ENCODE measurements around the gene PJVK.

The PJVK gene

DNA sequence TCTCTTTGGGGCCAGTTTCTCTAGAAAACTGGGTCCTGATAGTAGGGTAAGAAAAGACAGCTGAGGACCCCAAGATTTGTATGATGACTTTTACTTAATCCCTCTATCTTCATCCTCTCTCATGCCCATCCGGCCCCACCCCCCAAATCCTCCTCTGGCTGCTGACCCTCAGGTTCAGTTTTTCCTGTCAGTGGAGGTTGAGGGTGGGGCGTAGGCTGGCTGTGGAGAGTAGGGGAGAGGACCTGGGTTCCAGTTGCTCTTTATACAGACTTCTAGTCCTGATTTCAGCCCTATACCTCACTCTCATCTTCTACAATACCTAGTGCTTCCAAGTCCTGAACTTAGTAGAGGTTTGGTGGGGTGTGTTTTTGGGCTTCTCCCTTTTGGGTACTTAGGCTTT is 57.5 kb downstream of the PJVK start:
- DNase-seq (ENCODE audit: low read depth): no peak
- TF ChIP-seq, protein P1, sequence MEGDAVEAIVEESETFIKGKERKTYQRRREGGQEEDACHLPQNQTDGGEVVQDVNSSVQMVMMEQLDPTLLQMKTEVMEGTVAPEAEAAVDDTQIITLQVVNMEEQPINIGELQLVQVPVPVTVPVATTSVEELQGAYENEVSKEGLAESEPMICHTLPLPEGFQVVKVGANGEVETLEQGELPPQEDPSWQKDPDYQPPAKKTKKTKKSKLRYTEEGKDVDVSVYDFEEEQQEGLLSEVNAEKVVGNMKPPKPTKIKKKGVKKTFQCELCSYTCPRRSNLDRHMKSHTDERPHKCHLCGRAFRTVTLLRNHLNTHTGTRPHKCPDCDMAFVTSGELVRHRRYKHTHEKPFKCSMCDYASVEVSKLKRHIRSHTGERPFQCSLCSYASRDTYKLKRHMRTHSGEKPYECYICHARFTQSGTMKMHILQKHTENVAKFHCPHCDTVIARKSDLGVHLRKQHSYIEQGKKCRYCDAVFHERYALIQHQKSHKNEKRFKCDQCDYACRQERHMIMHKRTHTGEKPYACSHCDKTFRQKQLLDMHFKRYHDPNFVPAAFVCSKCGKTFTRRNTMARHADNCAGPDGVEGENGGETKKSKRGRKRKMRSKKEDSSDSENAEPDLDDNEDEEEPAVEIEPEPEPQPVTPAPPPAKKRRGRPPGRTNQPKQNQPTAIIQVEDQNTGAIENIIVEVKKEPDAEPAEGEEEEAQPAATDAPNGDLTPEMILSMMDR (conservative IDR thresholded peaks at IDR 0.05; ENCODE audit: low read depth, low read length): no peak
- H3K4me3 ChIP-seq (ENCODE audit: low read length): no peak overlapping the region

DNA sequence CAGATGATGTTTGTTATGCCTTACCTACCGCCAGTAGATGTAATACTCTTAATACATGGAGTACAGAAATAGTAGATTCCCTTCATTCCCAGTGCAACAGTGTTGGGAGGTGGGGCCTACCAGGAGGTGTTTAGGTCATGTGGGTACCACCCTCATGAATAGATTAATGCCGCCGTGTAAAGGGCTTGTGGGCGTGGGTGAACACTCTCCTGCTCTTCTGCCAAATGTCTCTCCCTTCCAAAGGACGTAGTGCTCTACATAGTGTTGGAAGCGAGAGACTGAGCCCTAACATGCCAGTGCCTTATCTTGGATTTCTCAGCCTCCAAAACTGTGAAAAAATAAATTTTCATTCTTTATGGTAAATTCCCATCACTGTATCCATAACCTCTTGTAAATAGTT is 59.2 kb downstream of the PJVK start:
- TF ChIP-seq, protein P1 (conservative IDR thresholded peaks at IDR 0.05; ENCODE audit: low read depth, low read length): no peak

More for the DNA sequence above, 59.2 kb downstream of the PJVK start:
- no peak for DNase-seq (ENCODE audit: low read depth)
- no peak overlapping the region for H3K4me3 ChIP-seq (ENCODE audit: low read length)
